Activated CD8-positive, alpha-beta memory T cell treated with anti-CD3 and anti-CD28 coated beads, Interleukin-2, amount 10 ng/mL, durations not matched to agents 7 days and 5 days (primary cell): ENCODE data around the gene GGT7. TPM values are rescaled to one million over a fixed set of nuclear protein-coding genes. Genes with fewer than 3 reads are reported as not detected.

ENCODE experiments used
- total RNA-seq, 2 experiments: library from RNA; stranded (reverse); gene quantifications; one replicate each; pipeline ENCODE4 v1.2.3, GENCODE V29; 2021

Gene GGT7
- total RNA-seq, 2 experiments from 2014 or later: 3.5 to 4.6 TPM

Other genes with a start within 250 kb of the GGT7 start
- gene PIGU, start 195.8 kb downstream of the GGT7 start, total RNA-seq: 10 to 100 TPM; 20.5 to 20.7 TPM
- gene TP53INP2, start 168.5 kb downstream of the GGT7 start, total RNA-seq: 1 to 10 TPM; 1.4 to 2.4 TPM
- gene NCOA6, start 47.2 kb downstream of the GGT7 start, total RNA-seq: 10 to 100 TPM; 29.5 to 34.0 TPM
- gene ACSS2, start 3.8 kb upstream of the GGT7 start, total RNA-seq: 10 to 100 TPM in 1 of 2 experiments, 1 to 10 TPM in 1; 8.9 to 22.5 TPM
- 10 to 100 TPM; 59.4 to 64.6 TPM for gene GSS, start 83.0 kb upstream of the GGT7 start, total RNA-seq
- under 1 TPM; 0.16 to 0.26 TPM for gene MYH7B, start 83.0 kb upstream of the GGT7 start, total RNA-seq
- 10 to 100 TPM; 56.9 to 70.9 TPM for gene TRPC4AP, start 220.0 kb upstream of the GGT7 start, total RNA-seq